Measurements from ENCODE around the gene LYPD3. TPM values are rescaled to one million over a fixed set of nuclear protein-coding genes. Genes with fewer than 3 reads are reported as not detected.
A peak's percentile ranks its signal among the peaks of the same experiment; 100 is the strongest.

The LYPD3 gene
- total RNA-seq, 1 donor from 2014 or later = 0.89 TPM

GRCh38 chr19:43467730-43468129 lies 2.3 kb upstream of the LYPD3 start:
- TF ChIP-seq, protein P1, sequence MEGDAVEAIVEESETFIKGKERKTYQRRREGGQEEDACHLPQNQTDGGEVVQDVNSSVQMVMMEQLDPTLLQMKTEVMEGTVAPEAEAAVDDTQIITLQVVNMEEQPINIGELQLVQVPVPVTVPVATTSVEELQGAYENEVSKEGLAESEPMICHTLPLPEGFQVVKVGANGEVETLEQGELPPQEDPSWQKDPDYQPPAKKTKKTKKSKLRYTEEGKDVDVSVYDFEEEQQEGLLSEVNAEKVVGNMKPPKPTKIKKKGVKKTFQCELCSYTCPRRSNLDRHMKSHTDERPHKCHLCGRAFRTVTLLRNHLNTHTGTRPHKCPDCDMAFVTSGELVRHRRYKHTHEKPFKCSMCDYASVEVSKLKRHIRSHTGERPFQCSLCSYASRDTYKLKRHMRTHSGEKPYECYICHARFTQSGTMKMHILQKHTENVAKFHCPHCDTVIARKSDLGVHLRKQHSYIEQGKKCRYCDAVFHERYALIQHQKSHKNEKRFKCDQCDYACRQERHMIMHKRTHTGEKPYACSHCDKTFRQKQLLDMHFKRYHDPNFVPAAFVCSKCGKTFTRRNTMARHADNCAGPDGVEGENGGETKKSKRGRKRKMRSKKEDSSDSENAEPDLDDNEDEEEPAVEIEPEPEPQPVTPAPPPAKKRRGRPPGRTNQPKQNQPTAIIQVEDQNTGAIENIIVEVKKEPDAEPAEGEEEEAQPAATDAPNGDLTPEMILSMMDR (conservative IDR thresholded peaks at IDR 0.05) = no peak
- H3K4me1 Mint-ChIP-seq = peaks cover 23% of the 10 kb centered on the region
- peaks cover 24% of the 10 kb centered on the region for H3K27me3 Mint-ChIP-seq (ENCODE audit: low read depth)
- H3K9me3 Mint-ChIP-seq = no peaks in the 10 kb centered on the region
- peak overlapping the region; percentile 17 for H3K4me3 Mint-ChIP-seq
- H3K36me3 Mint-ChIP-seq (ENCODE audit: low read depth) = no peaks in the 10 kb centered on the region
- DNase-seq (ENCODE audit: low read depth, low spot score) = no peak
- no peak overlapping the region for H3K27ac Mint-ChIP-seq (ENCODE audit: unreplicated experiment)

DNA sequence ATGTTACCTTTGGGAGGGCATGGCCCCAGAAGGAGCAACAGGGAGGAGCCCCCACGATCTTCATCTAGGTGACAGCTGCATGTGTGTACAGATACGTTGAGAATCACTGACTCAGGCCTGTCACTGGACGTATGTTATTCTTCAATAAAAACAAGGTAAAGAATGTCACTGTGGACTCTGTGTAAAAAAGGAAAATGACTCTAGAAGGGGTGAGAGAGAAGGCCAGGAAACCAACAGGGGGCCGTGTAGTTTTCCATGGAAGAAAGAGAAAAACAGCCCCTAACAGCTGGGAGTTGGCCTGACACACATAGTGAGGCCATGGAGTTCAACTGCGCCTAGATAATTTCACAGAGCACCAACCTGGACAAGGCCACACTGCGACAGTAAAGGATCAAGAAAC lies 1.9 kb upstream of the LYPD3 start:
- TF ChIP-seq, protein P1 (conservative IDR thresholded peaks at IDR 0.05) = no peak
- H3K4me3 Mint-ChIP-seq = no peak overlapping the region
- no peaks in the 10 kb centered on the region for H3K9me3 Mint-ChIP-seq
- no peak for DNase-seq (ENCODE audit: low read depth, low spot score)
- H3K4me1 Mint-ChIP-seq = peaks cover 23% of the 10 kb centered on the region
- H3K36me3 Mint-ChIP-seq (ENCODE audit: low read depth) = no peaks in the 10 kb centered on the region
- H3K27ac Mint-ChIP-seq (ENCODE audit: unreplicated experiment) = no peak overlapping the region
- H3K27me3 Mint-ChIP-seq (ENCODE audit: low read depth) = peaks cover 27% of the 10 kb centered on the region

DNA sequence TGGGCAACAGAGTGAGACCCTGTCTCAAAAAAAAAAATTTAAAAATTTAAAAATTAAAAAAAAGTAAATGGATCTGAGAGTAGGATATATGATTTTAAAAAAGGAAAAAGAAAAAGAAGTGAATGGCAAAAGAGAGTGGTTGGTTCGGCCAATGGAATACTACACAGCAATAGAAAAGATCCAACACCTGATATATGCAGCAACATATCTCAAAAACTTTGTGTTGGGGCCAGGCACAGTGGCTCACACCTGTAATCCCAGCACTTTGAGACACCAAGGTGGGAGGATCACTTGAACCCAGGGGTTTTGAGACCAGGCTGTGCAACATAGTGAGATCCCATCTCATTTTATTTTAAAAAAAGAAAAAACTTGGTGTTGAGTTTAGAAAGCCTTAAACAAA lies 1.4 kb upstream of the LYPD3 start:
- Mint-ChIP-seq H3K27ac (ENCODE audit: unreplicated experiment) (no peak overlapping the region), H3K9me3 (no peaks in the 10 kb centered on the region), H3K4me3 (peak overlapping the region; percentile 24), H3K27me3 (ENCODE audit: low read depth) (peaks cover 31% of the 10 kb centered on the region), H3K36me3 (ENCODE audit: low read depth) (no peaks in the 10 kb centered on the region), H3K4me1 (peaks cover 23% of the 10 kb centered on the region)
- no peak for DNase-seq (ENCODE audit: low read depth, low spot score)
- TF ChIP-seq, protein P1 (conservative IDR thresholded peaks at IDR 0.05) = no peak

GRCh38 chr19:43464134-43464775 lies 1.2 kb downstream of the LYPD3 start:
- no peak overlapping the region for H3K27ac Mint-ChIP-seq (ENCODE audit: unreplicated experiment)

DNA sequence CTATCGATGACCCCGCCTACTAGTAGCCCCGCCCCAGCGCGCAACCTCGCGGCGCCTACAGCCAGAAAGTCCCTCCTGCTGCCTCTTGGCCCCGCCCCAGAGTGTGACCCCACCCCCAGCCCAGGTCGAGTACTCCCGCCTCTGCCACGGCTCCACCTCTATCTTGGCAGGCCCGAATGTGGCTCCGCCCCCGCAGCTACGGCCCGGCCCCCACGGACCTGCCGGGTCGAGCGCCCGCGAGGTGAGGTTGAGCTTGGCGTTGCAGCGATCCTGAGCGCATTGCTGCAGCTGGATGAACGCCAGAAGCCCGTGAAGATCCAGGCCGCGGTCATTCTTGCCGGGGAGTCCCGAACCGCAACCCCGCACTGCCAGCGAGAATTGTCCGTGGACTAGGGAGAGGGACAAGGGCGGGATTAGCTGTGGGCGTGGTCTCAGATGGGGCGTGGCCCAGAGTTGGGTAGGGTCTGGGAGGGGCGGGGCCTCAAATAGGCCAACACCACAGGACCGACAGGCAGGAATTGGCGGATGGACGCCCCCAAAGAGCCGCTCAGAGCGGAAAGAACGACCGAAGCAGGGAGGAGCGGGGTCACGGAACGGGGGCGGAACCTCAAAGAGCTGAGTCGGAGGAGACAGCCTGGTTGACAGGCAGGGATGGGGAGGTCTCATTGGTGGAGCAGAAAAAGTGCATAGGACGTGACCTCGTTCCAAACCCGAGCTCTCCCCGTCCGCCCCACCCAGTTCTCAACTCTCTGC lies 1.9 kb downstream of the LYPD3 start:
- H3K4me1 Mint-ChIP-seq = peaks cover 20% of the 10 kb centered on the region
- no peaks in the 10 kb centered on the region for H3K9me3 Mint-ChIP-seq
- DNase-seq (ENCODE audit: low read depth, low spot score) = peak; percentile 93
- H3K27ac Mint-ChIP-seq (ENCODE audit: unreplicated experiment) = peak overlapping the region; percentile 95
- H3K4me3 Mint-ChIP-seq = peak overlapping the region; percentile 96
- TF ChIP-seq, protein P1 (conservative IDR thresholded peaks at IDR 0.05) = no peak
- H3K27me3 Mint-ChIP-seq (ENCODE audit: low read depth) = peaks cover 49% of the 10 kb centered on the region
- H3K36me3 Mint-ChIP-seq (ENCODE audit: low read depth) = no peaks in the 10 kb centered on the region

More at GRCh38 chr19:43464134-43464775, 1.2 kb downstream of the LYPD3 start:
- TF ChIP-seq, protein P1 (conservative IDR thresholded peaks at IDR 0.05) = no peak
- peaks cover 20% of the 10 kb centered on the region for H3K4me1 Mint-ChIP-seq
- H3K27me3 Mint-ChIP-seq (ENCODE audit: low read depth) = peaks cover 49% of the 10 kb centered on the region
- H3K9me3 Mint-ChIP-seq = no peaks in the 10 kb centered on the region
- H3K4me3 Mint-ChIP-seq = peak overlapping the region; percentile 96
- peak; percentile 61 for DNase-seq (ENCODE audit: low read depth, low spot score)
- no peaks in the 10 kb centered on the region for H3K36me3 Mint-ChIP-seq (ENCODE audit: low read depth)
